OCI-LY3 (cell line): ENCODE data around the gene DLG1.
"Not testable (repeated sequence)": the region's sequence is repeated elsewhere in the genome, so short reads cannot be mapped to it uniquely, and the experiment has no call there.

Experiments used
- H2AFZ ChIP-seq: fragments of 200-600, 300-600 bp; shearing (Covaris generic); 2 replicates; pipeline ENCODE4 v1.6.0; 2014; ENCODE audit warnings: antibody characterized with exemption, low read depth, low read length
- H3K27ac ChIP-seq: fragments of 200-600, 300-600 bp; sonication (generic); 2 replicates; pipeline ENCODE4 v1.5.1; 2014; ENCODE audit warnings: mild to moderate bottlenecking, low read length, moderate library complexity, mixed read lengths
- H3K27me3 ChIP-seq: fragments of 200-600, 300-600 bp; sonication (generic); 2 replicates; pipeline ENCODE4 v1.6.1; 2014; ENCODE audit warnings: low read depth, low read length, mixed read lengths
- H3K36me3 ChIP-seq: fragments of 200-600, 300-600 bp; sonication (generic); replicated peaks from 2 replicates; pipeline ENCODE3; 2014; ENCODE audit warnings: low read depth, low read length, mixed read lengths
- H3K4me1 ChIP-seq: fragments of 300-600, 200-600 bp; sonication (generic); 2 replicates; pipeline ENCODE4 v1.6.1; 2014; ENCODE audit warnings: low read length, mixed read lengths
- H3K4me2 ChIP-seq: fragments of 200-600, 300-600 bp; sonication (generic); 2 replicates; pipeline ENCODE4 v1.6.1; 2014; ENCODE audit warnings: low read length, mixed read lengths
- H3K4me3 ChIP-seq: fragments of 300-600, 200-600 bp; sonication (generic); 2 replicates; pipeline ENCODE4 v1.5.1; 2014; ENCODE audit warnings: antibody characterized with exemption, mild to moderate bottlenecking, low read length, moderate library complexity
- H3K79me2 ChIP-seq: fragments of 300-600, 200-600 bp; shearing (Covaris generic); 2 replicates; pipeline ENCODE4 v1.6.1; 2014; ENCODE audit warnings: mild to moderate bottlenecking, low read length, mixed read lengths
- H3K9ac ChIP-seq: fragments of 300-600, 200-600 bp; shearing (Covaris generic); 2 replicates; pipeline ENCODE4 v1.6.0; 2014; ENCODE audit warnings: mild to moderate bottlenecking, low read length, moderate library complexity
- H3K9me3 ChIP-seq: fragments of 200-600, 300-600 bp; shearing (Covaris generic); 2 replicates; pipeline ENCODE4 v1.6.1; 2014; ENCODE audit warnings: low read length, mixed read lengths; ENCODE audit not compliant: insufficient read depth
- H4K20me1 ChIP-seq: fragments of 200-600, 300-600 bp; sonication (generic); 2 replicates; pipeline ENCODE4 v1.6.1; 2016; ENCODE audit warnings: low read length, mixed read lengths; ENCODE audit not compliant: insufficient read depth
- CTCF ChIP-seq: fragments of 200-600, 300-600 bp; sonication (generic); IDR thresholded peaks from 2 replicates; pipeline ENCODE4 v1.5.1; 2014; ENCODE audit warnings: antibody characterized with exemption, low read length, low read depth
- EZH2phosphoT487 ChIP-seq: fragments of 200-600 bp; shearing (Covaris generic); IDR thresholded peaks from 2 replicates; pipeline ENCODE4 v1.6.1; 2018; ENCODE audit warnings: antibody characterized with exemption, mixed run types, low read depth

Gene DLG1

GRCh38 chr3:197197334-197197733 is 101.1 kb downstream of the DLG1 start:
- no peak overlapping the region for H2AFZ ChIP-seq
- H4K20me1 ChIP-seq: peaks cover 29% of the 10 kb centered on the region
- TF ChIP-seq CTCF (no peak), EZH2phosphoT487 (no peak)
- no peaks in the 10 kb centered on the region for H3K36me3 ChIP-seq
- H3K27ac ChIP-seq: no peak overlapping the region
- no peaks in the 10 kb centered on the region for H3K27me3 ChIP-seq
- no peak overlapping the region for H3K9ac ChIP-seq
- no peaks in the 10 kb centered on the region for H3K9me3 ChIP-seq
- H3K4me1 ChIP-seq: no peaks in the 10 kb centered on the region
- no peak overlapping the region for H3K4me3 ChIP-seq
- no peak overlapping the region for H3K4me2 ChIP-seq
- peaks cover 56% of the 10 kb centered on the region for H3K79me2 ChIP-seq

GRCh38 chr3:197196192-197196591 is 102.2 kb downstream of the DLG1 start:
- H3K27ac ChIP-seq: no peak overlapping the region
- peaks cover 48% of the 10 kb centered on the region for H3K79me2 ChIP-seq
- no peak for TF ChIP-seq EZH2phosphoT487
- TF ChIP-seq CTCF: no peak

GRCh38 chr3:197195326-197195725 is 103.1 kb downstream of the DLG1 start:
- Histone ChIP-seq H3K27ac (no peak overlapping the region), H2AFZ (no peak overlapping the region), H3K27me3 (no peaks in the 10 kb centered on the region), H3K79me2 (peaks cover 41% of the 10 kb centered on the region), H3K9ac (no peak overlapping the region), H3K36me3 (no peaks in the 10 kb centered on the region), H4K20me1 (peaks cover 17% of the 10 kb centered on the region), H3K4me3 (no peak overlapping the region), H3K9me3 (no peaks in the 10 kb centered on the region), H3K4me2 (no peak overlapping the region), H3K4me1 (no peaks in the 10 kb centered on the region)
- no peak for TF ChIP-seq CTCF

More at GRCh38 chr3:197196192-197196591, 102.2 kb downstream of the DLG1 start:
- no peak overlapping the region for H2AFZ ChIP-seq
- no peak overlapping the region for H3K4me3 ChIP-seq
- peaks cover 21% of the 10 kb centered on the region for H4K20me1 ChIP-seq
- H3K9me3 ChIP-seq: no peaks in the 10 kb centered on the region
- H3K9ac ChIP-seq: no peak overlapping the region
- H3K27me3 ChIP-seq: no peaks in the 10 kb centered on the region
- H3K4me2 ChIP-seq: no peak overlapping the region
- no peaks in the 10 kb centered on the region for H3K4me1 ChIP-seq
- H3K36me3 ChIP-seq: no peaks in the 10 kb centered on the region

GRCh38 chr3:197193759-197194158 is 104.7 kb downstream of the DLG1 start:
- H3K4me3 ChIP-seq, H3K27me3 ChIP-seq, H2AFZ ChIP-seq, H3K9ac ChIP-seq, H3K27ac ChIP-seq, H3K9me3 ChIP-seq, H3K36me3 ChIP-seq, H3K4me2 ChIP-seq: not testable (repeated sequence)
- Histone ChIP-seq H4K20me1 (peaks cover 16% of the 10 kb centered on the region), H3K79me2 (peaks cover 26% of the 10 kb centered on the region), H3K4me1 (peaks cover 15% of the 10 kb centered on the region)

- H3K9me3 ChIP-seq: no peaks in the 10 kb centered on the region
- peaks cover 17% of the 10 kb centered on the region for H3K4me1 ChIP-seq
- H4K20me1 ChIP-seq: peaks cover 5% of the 10 kb centered on the region; the same call in 1 of the 2 replicates
- TF ChIP-seq CTCF: no peak
- TF ChIP-seq EZH2phosphoT487: no peak
- peaks cover 14% of the 10 kb centered on the region for H3K79me2 ChIP-seq
- no peak overlapping the region for H3K4me2 ChIP-seq
- no peak overlapping the region for H3K27ac ChIP-seq
- no peak overlapping the region for H2AFZ ChIP-seq
- no peaks in the 10 kb centered on the region for H3K36me3 ChIP-seq
- H3K9ac ChIP-seq: no peak overlapping the region
- H3K27me3 ChIP-seq: no peaks in the 10 kb centered on the region
- H3K4me3 ChIP-seq: no peak overlapping the region
These were observed 106.5 kb downstream of the DLG1 start for GRCh38 chr3:197191897-197192296.
